AG10803 (cell line): Measurements from ENCODE around the gene PLK2.

Source experiments
- DNase-seq: peaks from one replicate; pipeline ENCODE4 v3.0.0; 2010; ENCODE audit warnings: low read depth
- H3K4me3 ChIP-seq: 2 replicates; pipeline ENCODE4 v1.5.1; 2011; ENCODE audit warnings: mild to moderate bottlenecking, low read length, control low read depth
- TF ChIP-seq, protein P1 (sequence below): conservative IDR thresholded peaks from 2 replicates; pipeline ENCODE4 v1.5.1; 2011; ENCODE audit warnings: mild to moderate bottlenecking, low read length, control low read depth, inconsistent platforms

PLK2 gene

DNA sequence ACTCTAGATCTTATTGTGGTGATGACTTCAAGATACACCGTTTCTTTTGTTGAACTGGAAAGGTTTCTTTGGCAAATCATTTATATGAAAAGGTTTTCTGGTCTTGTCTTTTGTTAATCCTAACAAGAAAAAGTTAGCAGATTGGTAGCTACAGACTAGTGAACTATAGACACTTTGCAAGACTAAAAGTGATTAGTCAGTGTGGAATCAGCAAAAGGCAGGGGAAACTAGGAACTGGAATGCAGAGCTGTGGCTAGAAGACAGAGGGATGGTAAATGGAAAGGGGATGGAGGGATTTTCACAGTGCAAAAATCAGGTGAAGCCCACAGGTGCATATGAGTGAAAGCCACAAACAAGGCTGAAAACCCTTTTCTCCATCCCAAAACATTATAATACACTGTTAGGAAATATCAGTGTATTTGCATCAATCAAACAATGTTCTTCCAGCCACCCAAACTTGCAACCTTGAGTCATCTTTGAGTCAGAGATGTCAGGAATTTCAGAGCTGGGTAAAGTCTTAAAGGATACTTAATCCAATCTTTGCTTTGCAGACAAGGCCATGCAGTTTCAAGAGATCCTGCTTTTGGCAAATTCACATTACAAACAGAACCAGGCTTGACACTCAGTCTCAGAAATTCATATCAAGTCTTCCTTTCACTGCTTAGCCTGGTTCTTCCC lies 52.7 kb downstream of the PLK2 start:
- H3K4me3 ChIP-seq, result no peak overlapping the region
- peak; percentile 77 for DNase-seq
- TF ChIP-seq, protein P1, sequence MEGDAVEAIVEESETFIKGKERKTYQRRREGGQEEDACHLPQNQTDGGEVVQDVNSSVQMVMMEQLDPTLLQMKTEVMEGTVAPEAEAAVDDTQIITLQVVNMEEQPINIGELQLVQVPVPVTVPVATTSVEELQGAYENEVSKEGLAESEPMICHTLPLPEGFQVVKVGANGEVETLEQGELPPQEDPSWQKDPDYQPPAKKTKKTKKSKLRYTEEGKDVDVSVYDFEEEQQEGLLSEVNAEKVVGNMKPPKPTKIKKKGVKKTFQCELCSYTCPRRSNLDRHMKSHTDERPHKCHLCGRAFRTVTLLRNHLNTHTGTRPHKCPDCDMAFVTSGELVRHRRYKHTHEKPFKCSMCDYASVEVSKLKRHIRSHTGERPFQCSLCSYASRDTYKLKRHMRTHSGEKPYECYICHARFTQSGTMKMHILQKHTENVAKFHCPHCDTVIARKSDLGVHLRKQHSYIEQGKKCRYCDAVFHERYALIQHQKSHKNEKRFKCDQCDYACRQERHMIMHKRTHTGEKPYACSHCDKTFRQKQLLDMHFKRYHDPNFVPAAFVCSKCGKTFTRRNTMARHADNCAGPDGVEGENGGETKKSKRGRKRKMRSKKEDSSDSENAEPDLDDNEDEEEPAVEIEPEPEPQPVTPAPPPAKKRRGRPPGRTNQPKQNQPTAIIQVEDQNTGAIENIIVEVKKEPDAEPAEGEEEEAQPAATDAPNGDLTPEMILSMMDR, result no peak

DNA sequence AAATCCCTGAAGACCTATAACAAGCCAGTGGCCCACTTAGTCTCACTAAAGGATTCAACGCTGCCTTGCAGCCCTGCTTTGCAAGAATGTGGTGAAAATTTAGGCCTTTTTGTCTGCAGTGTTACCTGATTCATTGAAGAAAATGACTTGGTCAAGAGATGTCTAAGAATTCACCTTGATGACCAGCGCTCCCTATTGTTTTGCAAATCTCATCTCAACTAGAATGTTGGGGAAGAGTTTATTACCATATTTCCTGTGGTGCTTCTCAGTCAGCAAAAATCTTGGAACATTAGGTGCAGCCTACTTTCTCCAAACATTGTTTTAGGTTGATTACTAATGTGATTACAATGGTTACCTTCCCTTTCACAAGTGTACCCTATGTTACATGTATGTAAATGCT lies 53.5 kb downstream of the PLK2 start:
- TF ChIP-seq, protein P1, result no peak
- no peak for DNase-seq
- H3K4me3 ChIP-seq, result no peak overlapping the region

DNA sequence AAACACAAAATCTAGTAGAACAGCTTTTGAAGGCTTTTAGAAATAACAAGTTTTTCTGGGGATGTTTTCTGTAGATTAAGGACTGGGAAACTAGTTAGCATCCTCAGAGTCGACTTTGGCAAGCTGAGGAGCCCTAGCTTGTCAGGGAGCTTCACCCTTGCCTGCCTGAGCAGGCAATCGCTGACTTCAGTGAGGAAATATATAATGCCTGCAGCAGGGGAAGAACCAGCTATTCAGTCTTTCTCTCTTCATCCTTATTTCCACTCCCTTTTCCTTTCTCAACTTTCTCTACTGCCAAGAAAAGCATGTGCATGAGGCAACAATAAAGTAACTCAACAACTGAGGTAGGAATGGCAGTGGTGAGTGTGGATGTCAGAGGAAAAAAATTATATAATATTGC lies 54.7 kb downstream of the PLK2 start:
- DNase-seq, result no peak
- TF ChIP-seq, protein P1, result no peak

DNA sequence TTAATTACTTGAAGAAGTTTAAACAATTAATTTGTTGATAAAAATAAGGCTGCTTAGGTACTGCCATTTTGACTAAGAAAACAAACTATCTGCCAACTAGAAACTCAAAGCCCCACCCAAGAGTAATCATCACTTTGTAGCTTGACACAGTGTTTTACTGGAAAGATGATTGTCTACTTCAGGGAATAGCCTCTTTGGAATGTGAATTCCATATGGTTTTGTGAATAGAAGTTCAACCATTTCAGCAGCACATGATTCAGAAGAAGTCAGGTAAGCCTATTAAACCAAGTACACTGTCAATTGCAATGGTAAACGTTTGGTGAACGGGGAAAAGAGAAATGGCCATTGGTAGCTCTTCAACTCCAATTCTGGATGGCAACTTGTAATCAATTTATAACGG lies 55.2 kb downstream of the PLK2 start:
- no peak overlapping the region for H3K4me3 ChIP-seq
- no peak for DNase-seq
- TF ChIP-seq, protein P1, result no peak

More for the DNA sequence above, 54.7 kb downstream of the PLK2 start:
- H3K4me3 ChIP-seq, result no peak overlapping the region
